Ovary (tissue), 9 donors: ENCODE measurements around the gene NFILZ. TPM values are rescaled to one million over a fixed set of nuclear protein-coding genes. Genes with fewer than 3 reads are reported as not detected.

Experiments
- DNase-seq, 5 donors: peaks; one replicate each; pipeline ENCODE4 v3.0.0-alpha.2; 2019 to 2020
- H3K27ac ChIP-seq, 2 donors: fragments of 200-600 bp; one replicate each; pipeline versions ENCODE4 v1.5.1 to v1.8.0; 2019 to 2022
- H3K27me3 ChIP-seq: fragments of 200-600 bp; one replicate; pipeline ENCODE4 v1.8.0; 2022
- H3K36me3 ChIP-seq: fragments of 200-600 bp; sonication (generic); one replicate; pipeline ENCODE4 v1.5.1; 2019
- H3K4me1 ChIP-seq: one replicate; pipeline ENCODE4 v1.8.1; 2013; ENCODE audit warnings: mild to moderate bottlenecking, moderate library complexity; ENCODE audit not compliant: insufficient read depth
- H3K4me3 ChIP-seq: fragments of 200-600 bp; sonication (generic); one replicate; pipeline ENCODE4 v1.5.1; 2017
- H3K9me3 ChIP-seq, 2 donors: fragments of 200-600 bp in 1 of 2; sonication (generic) in 1 of 2; one replicate each; pipeline versions ENCODE4 v1.5.1 to v1.8.1; 2013 to 2019; ENCODE audit warnings: mild to moderate bottlenecking in 1 of 2, moderate library complexity in 1 of 2
- CTCF ChIP-seq, 3 donors: fragments of 450-650 bp in 2 of 3; fragments of 200-600 bp in 1 of 3; IDR thresholded peaks; one replicate each; pipeline versions ENCODE4 v1.5.1 to v1.8.0; 2016 to 2022; ENCODE audit warnings: antibody characterized with exemption in 3 of 3, mild to moderate bottlenecking in 1 of 3
- EP300 ChIP-seq: sonication (generic); formaldehyde crosslinking; IDR thresholded peaks from one replicate; pipeline ENCODE4 v1.6.1; 2017; ENCODE audit warnings: antibody characterized with exemption
- POLR2A ChIP-seq: fragments of 450-650 bp; IDR thresholded peaks from one replicate; pipeline ENCODE4 v1.6.1; 2017; ENCODE audit warnings: antibody characterized with exemption, mild to moderate bottlenecking, moderate library complexity
- WGBS, 3 donors: extraction: QIAGEN DNeasy Blood & Tissue Kit in 1 of 3; methylation state at CpG; one replicate each; pipeline versions ENCODE4 v1.1.5 to v1.1.7; 2013 to 2017; 5-methylcytosine and 5-hydroxymethylcytosine counted together
- intact Hi-C, 4 donors: fragments of 100-400 bp; cut with DNase I; formaldehyde crosslinking; loops; one replicate each; pipeline versions ENCODE4 v1.11.0 to v1.15.1; 2022 to 2023
- polyA plus RNA-seq, 2 donors: library from polyadenylated mRNA; stranded (reverse); fragments of 200-250 nt in 1 of 2; fragments of 350-450 nt in 1 of 2; fragmentation: Illumina TruSeq in 1 of 2; extraction: RNeasy Lipid Tissue Mini Kit (QIAGEN cat#74804) in 1 of 2; gene quantifications; one replicate each; pipeline ENCODE4 v1.2.3, GENCODE V29; 2013 to 2014
- total RNA-seq, 7 donors: library from RNA; depleted of rRNA in 2 of 7; stranded (reverse); fragments of >200 nt in 2 of 7; fragmentation: NEBNext Ultra II Directional in 3 of 7; extraction: Animal tissue kit (Norgen Biotek cat#: 25700) in 3 of 7; gene quantifications; one replicate each; pipeline versions ENCODE4 v1.1.0 to v1.2.4, GENCODE V29; 2016 to 2023
- donor health status: DM: no; HTN: no; CAD: no; lungs with moderate emphysema.
- donor health status: DM: no; HTN: no; CAD: no.
- donor health status: Bipolar disorder and iron deficiency.
- donor health status: DM: yes; HTN: yes; CAD: no.
- donor health status: DM: no; HTN: no; CAD: no.
- donor health status: DM: yes; HTN: yes; CAD: no.

NFILZ gene
- total and polyA plus RNA-seq, 9 donors = not detected

GRCh38 chr19:8610041-8610935, 20.1 kb upstream of the NFILZ start, which contains the start of gene ADAMTS10:
Gene ADAMTS10, minus strand, starts transcription at chr19:8610715. Its CDS starts 5,005 bp downstream, at chr19:8605710.
- H3K4me3 ChIP-seq = peak within 1 kb of the TSS; percentile 58
- DNase-seq = peak; percentile 59 to 77 (median 71)
- H3K27me3 ChIP-seq = no peaks in the 10 kb centered on the region
- intact Hi-C loops = loop anchor here in 1 of 4 donors (10.0 kb wide), 1 partner anchor 225 kb away; the partner anchor contains the start of genes MBD3L1 and ZNF558
- no peaks in the 10 kb centered on the region for H3K36me3 ChIP-seq
- no peaks in the 10 kb centered on the region for H3K9me3 ChIP-seq
- H3K4me1 ChIP-seq = peaks cover 12% of the 10 kb centered on the region
- peak within 1 kb of the TSS; percentile 38 to 61 for H3K27ac ChIP-seq
- TF ChIP-seq CTCF (IDR thresholded peaks at IDR 0.05) = no peak
- TF ChIP-seq POLR2A = no peak
- 0% methylated on average over 19 to 74 of the region's 74 CpGs for WGBS, 3 donors

- no peaks in the 10 kb centered on the region for H3K36me3 ChIP-seq
- no peak for DNase-seq
- H3K4me3 ChIP-seq = peak overlapping the region; percentile 58
- TF ChIP-seq CTCF (IDR thresholded peaks at IDR 0.05) (no peak), EP300 (no peak), POLR2A (no peak)
- intact Hi-C loops = loop anchor here in 1 of 4 donors (10.0 kb wide), 1 partner anchor 224 kb away; the partner anchor contains the start of genes MBD3L1 and ZNF558
- peaks cover 12% of the 10 kb centered on the region for H3K4me1 ChIP-seq
- H3K27me3 ChIP-seq = no peaks in the 10 kb centered on the region
- H3K9me3 ChIP-seq = no peaks in the 10 kb centered on the region
- H3K27ac ChIP-seq = peak overlapping the region; percentile 7 to 38
- 3% methylated on average over 9 of the region's 9 CpGs; no CpG with 5 or more reads in 2 of the 3 donors for WGBS, 3 donors
Measured at GRCh38 chr19:8610936-8611300, 19.5 kb upstream of the NFILZ start.

DNA sequence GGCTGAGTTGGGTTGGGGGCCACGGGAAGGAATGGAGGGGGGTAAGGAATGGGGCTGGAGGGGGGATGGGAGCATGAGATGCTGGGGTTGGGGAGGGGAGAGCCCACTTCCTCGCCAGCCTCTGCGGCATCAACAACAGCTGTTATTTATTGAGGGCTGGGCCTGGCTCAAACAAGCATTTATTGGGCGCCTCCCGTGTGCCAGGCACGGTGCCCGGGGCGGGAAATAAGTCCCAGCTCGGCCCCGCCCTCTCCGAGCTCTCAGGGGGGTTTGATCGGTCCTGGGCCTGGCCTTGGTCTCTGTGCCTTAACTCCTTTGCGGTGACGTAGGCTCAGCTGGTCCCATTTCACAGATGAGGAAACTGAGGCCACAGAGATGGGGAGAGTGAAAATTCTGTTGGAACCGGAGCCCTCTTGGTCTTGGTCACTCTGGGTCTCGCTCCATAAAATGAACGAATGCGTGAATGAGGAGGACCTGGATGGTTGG, 19.0 kb upstream of the NFILZ start:
- Histone ChIP-seq H3K4me1 (peaks cover 12% of the 10 kb centered on the region), H3K36me3 (no peaks in the 10 kb centered on the region), H3K4me3 (no peak overlapping the region), H3K27me3 (no peaks in the 10 kb centered on the region), H3K9me3 (no peaks in the 10 kb centered on the region), H3K27ac (peak overlapping the region; percentile 38 to 61)
- intact Hi-C loops = loop anchor here in 1 of 4 donors (10.0 kb wide), 1 partner anchor 223 kb away; the partner anchor contains the start of genes MBD3L1 and ZNF558
- whole genome bisulfite sequencing, 3 donors = 23 to 29% (median 25%) methylated on average over 18 of the region's 18 CpGs
- TF ChIP-seq CTCF (IDR thresholded peaks at IDR 0.05) (no peak), POLR2A (no peak), EP300 (no peak)
- peak; percentile 27 to 67 (median 61) for DNase-seq

DNA sequence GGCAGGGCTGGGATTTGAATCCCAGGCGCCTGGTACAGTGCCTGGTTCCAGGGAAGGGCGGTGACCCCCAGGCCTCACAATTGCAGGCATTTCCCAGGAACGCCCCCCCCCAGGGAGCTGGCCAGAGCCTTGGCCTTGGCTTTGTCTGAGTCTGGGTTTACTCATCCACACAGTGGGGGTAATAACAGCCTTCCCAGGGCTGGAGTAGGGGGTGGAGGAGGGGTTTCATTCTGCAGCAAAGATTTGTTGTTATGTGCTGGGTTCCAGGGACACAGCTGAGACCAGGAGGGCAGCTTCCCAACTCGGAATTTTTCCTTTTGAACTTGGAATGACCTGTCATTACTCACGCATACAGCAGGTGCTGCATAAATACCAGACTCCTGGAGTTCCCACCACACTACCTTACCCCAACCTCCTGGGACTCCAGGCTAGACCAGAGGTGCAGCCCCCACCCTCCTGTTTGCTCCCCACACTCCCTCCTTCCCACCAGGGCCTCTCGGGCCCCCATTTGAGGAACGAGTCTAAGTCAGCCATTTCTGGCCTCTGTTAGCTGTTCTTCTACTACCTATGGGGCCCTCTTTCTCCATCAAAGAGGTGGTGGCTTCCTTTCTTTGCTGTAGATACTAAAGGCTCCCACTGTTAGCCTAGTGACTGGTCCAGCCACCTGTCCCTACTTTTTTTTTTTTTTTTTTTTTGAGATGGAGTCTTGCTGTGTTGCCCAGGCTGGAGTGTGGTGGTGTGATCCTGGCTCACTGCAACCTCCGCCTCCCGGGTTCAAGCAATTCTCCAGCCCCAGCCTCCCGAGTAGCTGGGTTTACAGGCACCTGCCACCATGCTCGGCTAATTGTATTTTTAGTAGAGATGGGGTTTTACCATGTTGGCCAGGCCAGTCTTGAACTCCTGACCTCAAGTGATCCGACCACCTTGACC, 18.3 kb upstream of the NFILZ start:
- intact Hi-C loops = loop anchor here in 1 of 4 donors (10.0 kb wide), 1 partner anchor 223 kb away; the partner anchor contains the start of genes MBD3L1 and ZNF558
- WGBS, 3 donors = 28 to 36% (median 28%) methylated on average over 12 of the region's 12 CpGs

More for the DNA sequence above, 18.3 kb upstream of the NFILZ start:
- Histone ChIP-seq H3K27ac (no peak overlapping the region), H3K27me3 (no peaks in the 10 kb centered on the region), H3K4me1 (peaks cover 11% of the 10 kb centered on the region), H3K4me3 (no peak overlapping the region), H3K9me3 (no peaks in the 10 kb centered on the region), H3K36me3 (no peaks in the 10 kb centered on the region)
- DNase-seq = peak; percentile 65 to 85 (median 78)
- TF ChIP-seq POLR2A (no peak), CTCF (IDR thresholded peaks at IDR 0.05) (no peak), EP300 (no peak)
